Measurements from ENCODE around the gene IP6K2. TPM values are rescaled to one million over a fixed set of nuclear protein-coding genes. Genes with fewer than 3 reads are reported as not detected.

IP6K2 gene
- total and polyA plus RNA-seq, 2 donors from 2014 or later: 69.4 to 112 TPM

DNA sequence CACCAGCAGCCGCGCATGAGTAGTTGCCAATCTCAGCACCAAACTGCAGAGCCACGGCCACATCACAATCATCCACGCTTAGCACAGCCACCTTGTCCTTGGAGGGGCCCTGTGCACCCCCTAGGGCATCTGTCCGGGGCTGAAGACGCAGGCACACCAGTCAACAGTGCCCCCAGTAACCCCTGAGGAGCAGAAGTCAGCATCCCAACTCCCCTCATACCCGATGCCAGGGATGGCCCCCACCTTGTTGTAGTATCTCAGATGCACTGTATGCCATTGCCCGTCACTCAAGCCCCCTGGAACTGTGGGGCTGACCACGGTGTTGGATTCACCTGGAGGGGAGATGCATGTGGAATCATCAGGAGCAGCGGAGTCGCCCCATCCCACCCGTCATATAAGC, 62.0 kb downstream of the IP6K2 start:
- no peak overlapping the region for H3K27ac ChIP-seq (ENCODE audit: low read depth in 2 of 2, low read length in 2 of 2)
- no peak for DNase-seq
- no peak for FAIRE-seq
- H3K4me3 ChIP-seq (ENCODE audit: low read length in 3 of 3): no peak overlapping the region
- TF ChIP-seq, protein P1, sequence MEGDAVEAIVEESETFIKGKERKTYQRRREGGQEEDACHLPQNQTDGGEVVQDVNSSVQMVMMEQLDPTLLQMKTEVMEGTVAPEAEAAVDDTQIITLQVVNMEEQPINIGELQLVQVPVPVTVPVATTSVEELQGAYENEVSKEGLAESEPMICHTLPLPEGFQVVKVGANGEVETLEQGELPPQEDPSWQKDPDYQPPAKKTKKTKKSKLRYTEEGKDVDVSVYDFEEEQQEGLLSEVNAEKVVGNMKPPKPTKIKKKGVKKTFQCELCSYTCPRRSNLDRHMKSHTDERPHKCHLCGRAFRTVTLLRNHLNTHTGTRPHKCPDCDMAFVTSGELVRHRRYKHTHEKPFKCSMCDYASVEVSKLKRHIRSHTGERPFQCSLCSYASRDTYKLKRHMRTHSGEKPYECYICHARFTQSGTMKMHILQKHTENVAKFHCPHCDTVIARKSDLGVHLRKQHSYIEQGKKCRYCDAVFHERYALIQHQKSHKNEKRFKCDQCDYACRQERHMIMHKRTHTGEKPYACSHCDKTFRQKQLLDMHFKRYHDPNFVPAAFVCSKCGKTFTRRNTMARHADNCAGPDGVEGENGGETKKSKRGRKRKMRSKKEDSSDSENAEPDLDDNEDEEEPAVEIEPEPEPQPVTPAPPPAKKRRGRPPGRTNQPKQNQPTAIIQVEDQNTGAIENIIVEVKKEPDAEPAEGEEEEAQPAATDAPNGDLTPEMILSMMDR (IDR thresholded peaks at IDR 0.05; ENCODE audit: borderline replicate concordance, extremely low read depth, insufficient read depth): no peak
- intact Hi-C loops (cut with DNase I): no loop called here
- H3K9ac ChIP-seq (ENCODE audit: low read length in 3 of 3): no peak overlapping the region
- no peaks in the 10 kb centered on the region for H3K36me3 ChIP-seq (ENCODE audit: control insufficient read depth in 2 of 3, insufficient read depth in 3 of 3, low read length in 3 of 3)
- H3K27me3 ChIP-seq (ENCODE audit: control insufficient read depth, insufficient read depth, low read length): no peaks in the 10 kb centered on the region
- peaks cover 0 to 8% (median 0%) of the 10 kb centered on the region in 3 donors for H3K4me1 ChIP-seq (ENCODE audit: control insufficient read depth in 2 of 3, insufficient read depth in 2 of 3, low read depth in 1 of 3, low read length in 3 of 3)
- no peaks in the 10 kb centered on the region for H3K9me3 ChIP-seq (ENCODE audit: control insufficient read depth in 2 of 3, insufficient read depth in 1 of 3, low read length in 3 of 3)

DNA sequence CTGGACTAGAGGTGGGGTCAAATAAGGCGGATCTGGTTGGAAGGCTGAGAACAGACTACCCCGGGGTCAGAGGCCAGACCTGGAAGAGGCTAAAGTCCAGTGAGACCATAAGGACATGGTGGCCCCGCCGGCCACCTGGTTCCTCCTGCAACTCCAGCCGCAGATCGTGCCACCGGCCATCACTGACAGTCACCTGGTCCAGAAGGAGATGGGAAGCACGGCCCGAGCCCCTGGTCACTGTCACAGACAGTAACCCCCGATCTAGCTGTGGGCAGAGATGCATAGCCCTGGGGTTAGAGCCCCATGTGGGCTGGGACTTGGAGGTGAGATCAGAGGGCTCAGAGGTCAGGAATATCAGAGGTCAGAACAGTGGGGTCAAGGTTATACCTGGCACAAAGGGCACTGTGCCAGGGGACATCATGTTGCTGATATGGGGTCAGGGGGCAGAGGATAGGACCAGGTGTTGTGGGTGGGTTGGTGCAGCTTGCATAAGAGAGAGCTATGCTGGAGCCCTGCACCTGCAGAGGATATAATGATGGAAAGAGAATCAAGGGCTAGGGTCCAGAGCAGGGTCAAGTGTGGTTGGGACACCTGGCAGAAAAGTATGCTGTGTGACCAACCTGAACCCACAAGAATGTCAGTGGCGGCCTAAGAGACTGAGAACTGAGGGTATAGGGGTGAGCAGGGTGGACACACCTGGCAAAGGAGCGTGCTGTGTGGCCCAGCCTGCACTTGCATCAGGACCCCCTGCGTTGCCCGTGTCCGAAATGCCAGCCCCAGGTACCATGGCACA, 63.9 kb downstream of the IP6K2 start:
- Histone ChIP-seq H3K27ac (ENCODE audit: low read depth in 2 of 2, low read length in 2 of 2) (no peak overlapping the region), H3K27me3 (ENCODE audit: control insufficient read depth, insufficient read depth, low read length) (no peaks in the 10 kb centered on the region), H3K9me3 (ENCODE audit: control insufficient read depth in 2 of 3, insufficient read depth in 1 of 3, low read length in 3 of 3) (no peaks in the 10 kb centered on the region), H3K9ac (ENCODE audit: low read length in 3 of 3) (no peak overlapping the region), H3K4me3 (ENCODE audit: low read length in 3 of 3) (no peak overlapping the region), H3K36me3 (ENCODE audit: control insufficient read depth in 2 of 3, insufficient read depth in 3 of 3, low read length in 3 of 3) (no peaks in the 10 kb centered on the region), H3K4me1 (ENCODE audit: control insufficient read depth in 2 of 3, insufficient read depth in 2 of 3, low read depth in 1 of 3, low read length in 3 of 3) (peaks cover 0 to 8% (median 0%) of the 10 kb centered on the region in 3 donors)
- DNase-seq (no peak), FAIRE-seq (no peak)
- TF ChIP-seq, protein P1 (IDR thresholded peaks at IDR 0.05; ENCODE audit: borderline replicate concordance, extremely low read depth, insufficient read depth): no peak
- intact Hi-C loops (cut with DNase I): no loop called here

DNA sequence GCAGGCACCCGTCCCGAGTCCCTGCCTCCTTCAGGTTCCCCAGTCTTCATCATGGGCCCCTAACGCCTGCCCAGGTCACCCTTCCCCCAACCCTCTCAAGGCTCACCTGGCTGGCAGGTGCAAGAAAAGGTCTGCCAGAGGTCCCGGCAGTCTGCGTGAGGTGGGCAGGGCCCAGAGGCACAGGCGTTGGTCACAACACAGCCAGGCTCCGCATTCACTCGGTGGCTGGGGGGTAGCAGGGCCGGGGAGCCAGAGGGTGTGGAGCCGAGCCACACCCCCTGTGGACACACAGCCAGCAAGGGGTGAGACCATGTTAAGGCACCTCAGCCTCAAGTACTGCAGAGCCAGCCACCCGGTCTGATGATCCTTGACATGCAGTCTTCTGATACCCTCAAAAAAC, 65.2 kb downstream of the IP6K2 start:
- intact Hi-C loops (cut with DNase I): no loop called here
- Histone ChIP-seq H3K36me3 (ENCODE audit: control insufficient read depth in 2 of 3, insufficient read depth in 3 of 3, low read length in 3 of 3) (no peaks in the 10 kb centered on the region), H3K27ac (ENCODE audit: low read depth in 2 of 2, low read length in 2 of 2) (no peak overlapping the region), H3K27me3 (ENCODE audit: control insufficient read depth, insufficient read depth, low read length) (no peaks in the 10 kb centered on the region), H3K9ac (ENCODE audit: low read length in 3 of 3) (no peak overlapping the region), H3K4me3 (ENCODE audit: low read length in 3 of 3) (no peak overlapping the region), H3K9me3 (ENCODE audit: control insufficient read depth in 2 of 3, insufficient read depth in 1 of 3, low read length in 3 of 3) (no peaks in the 10 kb centered on the region), H3K4me1 (ENCODE audit: control insufficient read depth in 2 of 3, insufficient read depth in 2 of 3, low read depth in 1 of 3, low read length in 3 of 3) (peaks cover 0 to 7% (median 0%) of the 10 kb centered on the region in 3 donors)
- DNase-seq: no peak
- TF ChIP-seq, protein P1 (IDR thresholded peaks at IDR 0.05; ENCODE audit: borderline replicate concordance, extremely low read depth, insufficient read depth): no peak
- no peak for FAIRE-seq

Data from kidney (tissue), 14 donors.